HepG2 (cell line): ENCODE measurements around the gene GUK1. TPM values are rescaled to one million over a fixed set of nuclear protein-coding genes. Genes with fewer than 3 reads are reported as not detected.

Experiments
- AHR ChIP-seq: IDR thresholded peaks from 2 replicates; pipeline ENCODE4 v1.6.1; 2018; ENCODE audit warnings: missing genetic modification reagents, missing compliant biosample characterization
- ARNT2 ChIP-seq: sonication (generic); formaldehyde crosslinking; IDR thresholded peaks from 2 replicates; pipeline ENCODE4 v1.8.0; 2022; ENCODE audit warnings: mild to moderate bottlenecking, low read depth, missing genetic modification reagents, moderate library complexity
- ARNTL ChIP-seq: sonication (generic); formaldehyde crosslinking; IDR thresholded peaks from 2 replicates; pipeline ENCODE4 v1.4.0; 2020; ENCODE audit warnings: mild to moderate bottlenecking, missing genetic modification reagents
- CBX1 ChIP-seq: IDR thresholded peaks from one replicate; pipeline ENCODE4 v1.6.1; 2016; ENCODE audit warnings: antibody characterized with exemption, low read depth
- HMG20B ChIP-seq: conservative IDR thresholded peaks from 2 replicates; pipeline ENCODE4 v1.6.1; 2016; ENCODE audit warnings: missing genetic modification reagents, missing compliant biosample characterization
- MAFF ChIP-seq: IDR thresholded peaks from 2 replicates; pipeline ENCODE4 v1.6.1; 2011; ENCODE audit warnings: low read depth, low read length, improper control_type of control experiment
- MATR3 ChIP-seq: sonication (generic); formaldehyde crosslinking; IDR thresholded peaks from 2 replicates; pipeline ENCODE4 v1.4.0; 2020; ENCODE audit warnings: missing genetic modification reagents
- TAF15 ChIP-seq: fragments of 200-400 bp; formaldehyde crosslinking; IDR thresholded peaks from one replicate; pipeline ENCODE4 v1.6.1; 2018; ENCODE audit warnings: mild to moderate bottlenecking, low read depth, low read length; ENCODE audit not compliant: poor library complexity, severe bottlenecking
- YY1 ChIP-seq: IDR thresholded peaks from 2 replicates; pipeline ENCODE4 v1.6.1; 2011; ENCODE audit warnings: low read length, low read depth, moderate library complexity, mild to moderate bottlenecking; ENCODE audit not compliant: insufficient read depth, insufficient replicate concordance
- ZFP36L1 ChIP-seq: sonication (generic); formaldehyde crosslinking; IDR thresholded peaks from 2 replicates; pipeline ENCODE4 v1.8.0; 2022; ENCODE audit warnings: mild to moderate bottlenecking, missing genetic modification reagents, moderate library complexity
- ZMAT3 ChIP-seq: sonication (generic); formaldehyde crosslinking; conservative IDR thresholded peaks from 2 replicates; pipeline ENCODE4 v1.7.0; 2021; ENCODE audit warnings: missing genetic modification reagents
- ZNF432 ChIP-seq: sonication (generic); formaldehyde crosslinking; IDR thresholded peaks from 2 replicates; pipeline ENCODE4 v1.5.0; 2020; ENCODE audit warnings: missing genetic modification reagents, mild to moderate bottlenecking, borderline replicate concordance
- ZNF501 ChIP-seq: sonication (generic); formaldehyde crosslinking; IDR thresholded peaks from 2 replicates; pipeline ENCODE4 v1.5.1; 2020; ENCODE audit warnings: mild to moderate bottlenecking, moderate library complexity, missing genetic modification reagents
- polyA plus RNA-seq, 8 experiments: library from polyadenylated mRNA; depleted of rRNA in 3 of 8; stranded (reverse) in 7 of 8; unstranded in 1 of 8; fragments of >200 nt; fragmentation: Illumina TruSeq in 4 of 8; extraction: Trizol in 4 of 8; gene quantifications; 2 replicates each; pipeline versions ENCODE4 v1.2.1 to v1.2.3, GENCODE V29; 2011 to 2016; ENCODE audit warnings: low read depth in 4 of 8, missing spikeins in 1 of 8, mixed read lengths in 1 of 8; ENCODE audit not compliant: insufficient read depth in 1 of 8
- total RNA-seq, 5 experiments: library from RNA; depleted of rRNA; stranded (reverse); fragments of >200 nt; fragmentation: Illumina TruSeq; extraction: Trizol; gene quantifications; 2 replicates each; pipeline ENCODE4 v1.2.3, GENCODE V29; 2016; ENCODE audit warnings: low read depth in 1 of 5
- TF ChIP-seq, protein P1 (sequence below): sonication (generic); formaldehyde crosslinking; IDR thresholded peaks from 2 replicates; pipeline ENCODE4 v1.5.0; 2020; ENCODE audit warnings: mild to moderate bottlenecking, missing genetic modification reagents
- TF ChIP-seq, protein P2 (sequence below): sonication (generic); formaldehyde crosslinking; IDR thresholded peaks from one replicate; pipeline ENCODE4 v1.5.1; 2020; ENCODE audit warnings: mild to moderate bottlenecking, missing genetic modification reagents; ENCODE audit errors: not compliant biosample characterization
- TF ChIP-seq, protein P3 (sequence below): sonication (generic); formaldehyde crosslinking; IDR thresholded peaks from 2 replicates; pipeline ENCODE4 v1.4.0; 2020; ENCODE audit warnings: missing genetic modification reagents

GUK1 gene
- total and polyA plus RNA-seq, 2 of the 13 experiments (the other 11 are each of a cell fraction or from before 2014, with no cell fraction given) = 116 to 154 TPM

DNA sequence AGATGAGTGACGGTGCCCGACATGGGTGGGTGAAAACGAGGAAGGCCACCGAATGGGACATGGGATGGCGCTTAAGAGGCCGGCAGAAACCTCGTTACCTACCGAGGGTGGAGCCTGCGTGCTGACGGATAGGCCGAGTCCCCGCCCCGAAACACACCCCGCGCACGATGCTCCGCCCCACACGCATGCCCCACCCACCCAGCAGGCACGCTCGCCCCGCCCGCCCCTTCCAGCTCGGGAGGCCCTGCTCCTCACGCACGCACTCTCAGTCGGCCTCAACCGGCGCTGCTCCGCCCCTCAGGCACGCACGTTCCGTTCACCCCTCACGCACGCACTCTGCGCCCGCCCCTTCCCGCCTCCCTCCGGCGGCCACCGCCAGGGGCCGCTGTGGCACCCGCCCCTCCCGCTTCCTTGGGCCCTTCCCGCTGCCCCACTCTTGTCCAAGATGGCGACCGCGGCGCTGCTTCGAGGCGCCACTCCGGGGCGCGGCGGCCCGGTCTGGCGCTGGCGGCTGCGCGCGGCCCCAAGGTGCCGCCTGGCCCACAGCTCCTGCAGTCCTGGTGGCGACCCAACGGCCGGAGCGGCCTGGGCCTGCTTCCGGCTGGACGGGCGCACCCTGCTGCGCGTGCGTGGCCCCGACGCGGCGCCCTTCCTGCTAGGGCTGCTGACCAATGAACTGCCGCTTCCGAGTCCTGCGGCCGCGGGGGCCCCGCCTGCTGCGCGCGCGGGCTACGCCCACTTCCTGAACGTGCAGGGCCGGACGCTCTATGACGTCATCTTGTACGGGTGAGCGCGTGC lies 25.5 kb downstream of the GUK1 start, which contains the start of gene IBA57 (continued):
- TF ChIP-seq YY1 (peak; percentile 98), ZMAT3 (0 out of 2 replicates have a peak, but pooled peaks have one; percentile 38), MATR3 (CRISPR knock-in tag) (no peak), TAF15 (peak; percentile 64), ZFP36L1 (no peak), ARNTL (CRISPR knock-in tag) (peak; percentile 59), ZNF432 (CRISPR knock-in tag) (no peak), ARNT2 (CRISPR knock-in tag) (peak; percentile 95), MAFF (no peak), HMG20B (no peak), CBX1 (peak; percentile 16), AHR (CRISPR knock-in tag) (no peak), ZNF501 (CRISPR knock-in tag) (no peak)
- TF ChIP-seq, protein P1, sequence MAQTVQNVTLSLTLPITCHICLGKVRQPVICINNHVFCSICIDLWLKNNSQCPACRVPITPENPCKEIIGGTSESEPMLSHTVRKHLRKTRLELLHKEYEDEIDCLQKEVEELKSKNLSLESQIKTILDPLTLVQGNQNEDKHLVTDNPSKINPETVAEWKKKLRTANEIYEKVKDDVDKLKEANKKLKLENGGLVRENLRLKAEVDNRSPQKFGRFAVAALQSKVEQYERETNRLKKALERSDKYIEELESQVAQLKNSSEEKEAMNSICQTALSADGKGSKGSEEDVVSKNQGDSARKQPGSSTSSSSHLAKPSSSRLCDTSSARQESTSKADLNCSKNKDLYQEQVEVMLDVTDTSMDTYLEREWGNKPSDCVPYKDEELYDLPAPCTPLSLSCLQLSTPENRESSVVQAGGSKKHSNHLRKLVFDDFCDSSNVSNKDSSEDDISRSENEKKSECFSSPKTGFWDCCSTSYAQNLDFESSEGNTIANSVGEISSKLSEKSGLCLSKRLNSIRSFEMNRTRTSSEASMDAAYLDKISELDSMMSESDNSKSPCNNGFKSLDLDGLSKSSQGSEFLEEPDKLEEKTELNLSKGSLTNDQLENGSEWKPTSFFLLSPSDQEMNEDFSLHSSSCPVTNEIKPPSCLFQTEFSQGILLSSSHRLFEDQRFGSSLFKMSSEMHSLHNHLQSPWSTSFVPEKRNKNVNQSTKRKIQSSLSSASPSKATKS (CRISPR knock-in tag) = no peak
- TF ChIP-seq, protein P2, sequence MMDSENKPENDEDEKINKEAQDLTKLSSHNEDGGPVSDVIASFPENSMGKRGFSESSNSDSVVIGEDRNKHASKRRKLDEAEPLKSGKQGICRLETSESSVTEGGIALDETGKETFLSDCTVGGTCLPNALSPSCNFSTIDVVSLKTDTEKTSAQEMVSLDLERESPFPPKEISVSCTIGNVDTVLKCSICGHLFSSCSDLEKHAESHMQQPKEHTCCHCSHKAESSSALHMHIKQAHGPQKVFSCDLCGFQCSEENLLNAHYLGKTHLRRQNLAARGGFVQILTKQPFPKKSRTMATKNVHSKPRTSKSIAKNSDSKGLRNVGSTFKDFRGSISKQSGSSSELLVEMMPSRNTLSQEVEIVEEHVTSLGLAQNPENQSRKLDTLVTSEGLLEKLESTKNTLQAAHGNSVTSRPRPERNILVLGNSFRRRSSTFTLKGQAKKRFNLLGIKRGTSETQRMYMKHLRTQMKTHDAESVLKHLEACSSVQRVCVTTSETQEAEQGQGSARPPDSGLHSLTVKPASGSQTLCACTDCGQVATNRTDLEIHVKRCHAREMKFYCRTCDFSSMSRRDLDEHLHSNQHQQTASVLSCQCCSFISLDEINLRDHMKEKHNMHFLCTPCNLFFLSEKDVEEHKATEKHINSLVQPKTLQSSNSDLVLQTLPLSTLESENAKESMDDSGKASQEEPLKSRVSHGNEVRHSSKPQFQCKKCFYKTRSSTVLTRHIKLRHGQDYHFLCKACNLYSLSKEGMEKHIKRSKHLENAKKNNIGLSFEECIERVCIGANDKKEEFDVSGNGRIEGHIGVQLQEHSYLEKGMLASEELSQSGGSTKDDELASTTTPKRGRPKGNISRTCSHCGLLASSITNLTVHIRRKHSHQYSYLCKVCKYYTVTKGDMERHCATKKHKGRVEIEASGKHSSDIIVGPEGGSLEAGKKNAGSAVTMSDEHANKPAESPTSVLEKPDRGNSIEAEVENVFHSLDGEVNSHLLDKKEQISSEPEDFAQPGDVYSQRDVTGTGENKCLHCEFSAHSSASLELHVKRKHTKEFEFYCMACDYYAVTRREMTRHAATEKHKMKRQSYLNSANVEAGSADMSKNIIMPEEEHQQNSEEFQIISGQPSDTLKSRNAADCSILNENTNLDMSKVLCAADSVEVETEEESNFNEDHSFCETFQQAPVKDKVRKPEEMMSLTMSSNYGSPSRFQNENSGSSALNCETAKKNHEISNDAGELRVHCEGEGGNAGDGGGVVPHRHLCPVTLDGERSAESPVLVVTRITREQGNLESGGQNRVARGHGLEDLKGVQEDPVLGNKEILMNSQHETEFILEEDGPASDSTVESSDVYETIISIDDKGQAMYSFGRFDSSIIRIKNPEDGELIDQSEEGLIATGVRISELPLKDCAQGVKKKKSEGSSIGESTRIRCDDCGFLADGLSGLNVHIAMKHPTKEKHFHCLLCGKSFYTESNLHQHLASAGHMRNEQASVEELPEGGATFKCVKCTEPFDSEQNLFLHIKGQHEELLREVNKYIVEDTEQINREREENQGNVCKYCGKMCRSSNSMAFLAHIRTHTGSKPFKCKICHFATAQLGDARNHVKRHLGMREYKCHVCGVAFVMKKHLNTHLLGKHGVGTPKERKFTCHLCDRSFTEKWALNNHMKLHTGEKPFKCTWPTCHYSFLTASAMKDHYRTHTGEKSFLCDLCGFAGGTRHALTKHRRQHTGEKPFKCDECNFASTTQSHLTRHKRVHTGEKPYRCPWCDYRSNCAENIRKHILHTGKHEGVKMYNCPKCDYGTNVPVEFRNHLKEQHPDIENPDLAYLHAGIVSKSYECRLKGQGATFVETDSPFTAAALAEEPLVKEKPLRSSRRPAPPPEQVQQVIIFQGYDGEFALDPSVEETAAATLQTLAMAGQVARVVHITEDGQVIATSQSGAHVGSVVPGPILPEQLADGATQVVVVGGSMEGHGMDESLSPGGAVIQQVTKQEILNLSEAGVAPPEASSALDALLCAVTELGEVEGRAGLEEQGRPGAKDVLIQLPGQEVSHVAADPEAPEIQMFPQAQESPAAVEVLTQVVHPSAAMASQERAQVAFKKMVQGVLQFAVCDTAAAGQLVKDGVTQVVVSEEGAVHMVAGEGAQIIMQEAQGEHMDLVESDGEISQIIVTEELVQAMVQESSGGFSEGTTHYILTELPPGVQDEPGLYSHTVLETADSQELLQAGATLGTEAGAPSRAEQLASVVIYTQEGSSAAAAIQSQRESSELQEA (CRISPR knock-in tag) = no peak
- TF ChIP-seq, protein P3, sequence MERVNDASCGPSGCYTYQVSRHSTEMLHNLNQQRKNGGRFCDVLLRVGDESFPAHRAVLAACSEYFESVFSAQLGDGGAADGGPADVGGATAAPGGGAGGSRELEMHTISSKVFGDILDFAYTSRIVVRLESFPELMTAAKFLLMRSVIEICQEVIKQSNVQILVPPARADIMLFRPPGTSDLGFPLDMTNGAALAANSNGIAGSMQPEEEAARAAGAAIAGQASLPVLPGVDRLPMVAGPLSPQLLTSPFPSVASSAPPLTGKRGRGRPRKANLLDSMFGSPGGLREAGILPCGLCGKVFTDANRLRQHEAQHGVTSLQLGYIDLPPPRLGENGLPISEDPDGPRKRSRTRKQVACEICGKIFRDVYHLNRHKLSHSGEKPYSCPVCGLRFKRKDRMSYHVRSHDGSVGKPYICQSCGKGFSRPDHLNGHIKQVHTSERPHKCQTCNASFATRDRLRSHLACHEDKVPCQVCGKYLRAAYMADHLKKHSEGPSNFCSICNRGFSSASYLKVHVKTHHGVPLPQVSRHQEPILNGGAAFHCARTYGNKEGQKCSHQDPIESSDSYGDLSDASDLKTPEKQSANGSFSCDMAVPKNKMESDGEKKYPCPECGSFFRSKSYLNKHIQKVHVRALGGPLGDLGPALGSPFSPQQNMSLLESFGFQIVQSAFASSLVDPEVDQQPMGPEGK = peak; percentile 75
